Endothelial cell of umbilical vein (primary cell): ENCODE data around the gene TTLL13. TPM values are rescaled to one million over a fixed set of nuclear protein-coding genes. Genes with fewer than 3 reads are reported as not detected.

Source experiments
- BruUV-seq: library from RNA; stranded (reverse); fragments of 400-500 nt; replicated peaks from 2 replicates; lab custom pipeline; 2021; lab: Mats Ljungman, UMichigan
- CTCF ChIA-PET: fragments of 300-600, 350-600 bp; sonication (Branson Sonifier 250); formaldehyde crosslinking; loops from one replicate; lab custom pipeline; 2021; ENCODE audit warnings: antibody characterized with exemption, inconsistent platforms; lab: Charles Lee
- POLR2A ChIA-PET: fragments of 300-600, 350-600 bp; sonication (Branson Sonifier 250); formaldehyde crosslinking; loops from one replicate; lab custom pipeline; 2021; ENCODE audit warnings: antibody characterized with exemption, inconsistent platforms; lab: Charles Lee
- DNase-seq: peaks from one replicate; pipeline ENCODE4 v3.0.0-alpha.2; 2011; ENCODE audit warnings: low read depth, low spot score
- FAIRE-seq: peaks from 2 replicates; lab custom pipeline; 2011; peaks lifted over from hg19 to GRCh38; lab: Jason Lieb, UNC
- H2AFZ ChIP-seq: 2 replicates; pipeline ENCODE4 v1.6.0; 2012; ENCODE audit warnings: low read depth, low read length, control low read depth, inconsistent platforms
- H3K27ac ChIP-seq: 2 replicates; pipeline ENCODE4 v1.5.1; 2011; ENCODE audit warnings: low read depth, mild to moderate bottlenecking, control low read depth, low read length, moderate library complexity; ENCODE audit not compliant: insufficient read depth
- H3K27me3 ChIP-seq, 2 experiments: 2 replicates each; pipeline versions ENCODE4 v1.6.0 to v1.6.1; 2011; ENCODE audit warnings: low read length in 2 of 2, mixed read lengths in 1 of 2; ENCODE audit not compliant: control insufficient read depth in 2 of 2, insufficient read depth in 2 of 2
- H3K36me3 ChIP-seq, 2 experiments: 2 replicates in 1 of 2; 3 replicates in 1 of 2; pipeline ENCODE4 v1.5.1; 2011; ENCODE audit warnings: low read length in 2 of 2, mild to moderate bottlenecking in 1 of 2, moderate library complexity in 1 of 2; ENCODE audit not compliant: control insufficient read depth in 2 of 2, insufficient read depth in 2 of 2; ENCODE audit errors: extremely low read depth in 1 of 2
- H3K4me1 ChIP-seq: 3 replicates; pipeline ENCODE4 v1.5.1; 2011; ENCODE audit warnings: mild to moderate bottlenecking, low read length; ENCODE audit not compliant: control insufficient read depth, insufficient read depth; ENCODE audit errors: extremely low read depth
- H3K4me2 ChIP-seq: 2 replicates; pipeline ENCODE4 v1.6.1; 2011; ENCODE audit warnings: low read length, control low read depth, mixed read lengths; ENCODE audit not compliant: insufficient read depth
- H3K4me3 ChIP-seq, 3 experiments: fragments of 200-600 bp in 1 of 3; sonication (generic), shearing (Covaris generic) in 1 of 3; replicated peaks in 1 of 3; 2 replicates each; pipeline ENCODE4 v1.5.1; 2011 to 2016; ENCODE audit warnings: control low read depth in 3 of 3, low read length in 3 of 3, mild to moderate bottlenecking in 2 of 3, inconsistent platforms in 1 of 3, low read depth in 1 of 3, moderate library complexity in 1 of 3; ENCODE audit not compliant: insufficient read depth in 1 of 3
- H3K79me2 ChIP-seq: 2 replicates; pipeline ENCODE4 v1.6.0; 2012; ENCODE audit warnings: low read length, inconsistent platforms; ENCODE audit not compliant: control insufficient read depth, insufficient read depth
- H3K9ac ChIP-seq: replicated peaks from 2 replicates; pipeline ENCODE3; 2011; ENCODE audit warnings: low read length, control low read depth; ENCODE audit not compliant: insufficient read depth; ENCODE audit errors: extremely low read depth
- H3K9me1 ChIP-seq: replicated peaks from 3 replicates; pipeline ENCODE4 v1.6.0; 2011; ENCODE audit warnings: mild to moderate bottlenecking, low read length; ENCODE audit not compliant: control insufficient read depth, insufficient read depth; ENCODE audit errors: extremely low read depth
- H3K9me3 ChIP-seq: replicated peaks from 2 replicates; pipeline ENCODE4 v1.5.1; 2012; ENCODE audit warnings: low read length, inconsistent platforms; ENCODE audit not compliant: control insufficient read depth, insufficient read depth
- H4K20me1 ChIP-seq: replicated peaks from 2 replicates; pipeline ENCODE3; 2011; ENCODE audit warnings: mild to moderate bottlenecking, low read length; ENCODE audit not compliant: control insufficient read depth, insufficient read depth; ENCODE audit errors: extremely low read depth
- EZH2 ChIP-seq: IDR thresholded peaks from 2 replicates; pipeline ENCODE4 v1.6.1; 2012; ENCODE audit warnings: borderline replicate concordance, low read depth, mild to moderate bottlenecking, moderate library complexity, low read length, inconsistent platforms; ENCODE audit not compliant: severe bottlenecking
- FOS ChIP-seq: IDR thresholded peaks from 2 replicates; pipeline ENCODE4 v1.6.1; 2011; ENCODE audit warnings: mild to moderate bottlenecking, low read length, moderate library complexity, borderline replicate concordance; ENCODE audit not compliant: insufficient read depth
- GATA2 ChIP-seq: IDR thresholded peaks from 2 replicates; pipeline ENCODE4 v1.7.0; 2011; ENCODE audit warnings: low read depth, mild to moderate bottlenecking, moderate library complexity, mixed read lengths, low read length; ENCODE audit not compliant: insufficient read length, insufficient read depth
- JUN ChIP-seq: IDR thresholded peaks from 2 replicates; pipeline ENCODE4 v1.6.1; 2011; ENCODE audit warnings: borderline replicate concordance, low read depth; ENCODE audit not compliant: insufficient read length, insufficient read depth
- POLR2A ChIP-seq: IDR thresholded peaks from 2 replicates; pipeline ENCODE4 v1.6.1; 2012; ENCODE audit warnings: low read depth, mild to moderate bottlenecking, control low read depth, low read length
- POLR2AphosphoS5 ChIP-seq: IDR thresholded peaks from 2 replicates; pipeline ENCODE4 v1.6.1; 2012; ENCODE audit warnings: low read depth, mild to moderate bottlenecking, control low read depth, low read length, moderate library complexity; ENCODE audit not compliant: insufficient read depth
- dilution Hi-C: fragments of 300-500 bp; cut with MboI; formaldehyde crosslinking; loops from one replicate; pipeline ENCODE4 v1.15.0; 2019; ENCODE audit warnings: low sequenced_read_pairs; ENCODE audit not compliant: extremely low pct_ligation_motif_present
- intact Hi-C: fragments of 100-400 bp; cut with micrococcal nuclease; formaldehyde crosslinking; loops from one replicate; pipeline ENCODE4 v1.10.0; 2022
- polyA plus RNA-seq, 4 experiments: library from polyadenylated mRNA; depleted of rRNA in 3 of 4; stranded (reverse) in 3 of 4; unstranded in 1 of 4; fragments of >200 nt; gene quantifications; 2 replicates each; pipeline versions ENCODE4 v1.2.1 to v1.2.3, GENCODE V29; 2011 to 2012; ENCODE audit warnings: missing spikeins in 1 of 4
- total RNA-seq: library from RNA; stranded (reverse); gene quantifications from 2 replicates; pipeline ENCODE4 v1.2.3, GENCODE V29; 2021
- TF ChIP-seq, protein P1 (sequence below), 2 donors: IDR thresholded peaks; 1 replicate in 1 of 2; 2 replicates in 1 of 2; pipeline ENCODE4 v1.5.1; 2011; ENCODE audit warnings: low read length in 2 of 2, mild to moderate bottlenecking in 2 of 2, moderate library complexity in 2 of 2, control low read depth in 1 of 2, inconsistent platforms in 1 of 2, low read depth in 1 of 2; ENCODE audit not compliant: insufficient read depth in 1 of 2; ENCODE audit errors: extremely low read depth in 1 of 2

The TTLL13 gene
- total and polyA plus RNA-seq, 2 donors (not counting 3 experiments of a cell fraction or from before 2014, with no cell fraction given): 0.04 TPM; not detected in 1

DNA sequence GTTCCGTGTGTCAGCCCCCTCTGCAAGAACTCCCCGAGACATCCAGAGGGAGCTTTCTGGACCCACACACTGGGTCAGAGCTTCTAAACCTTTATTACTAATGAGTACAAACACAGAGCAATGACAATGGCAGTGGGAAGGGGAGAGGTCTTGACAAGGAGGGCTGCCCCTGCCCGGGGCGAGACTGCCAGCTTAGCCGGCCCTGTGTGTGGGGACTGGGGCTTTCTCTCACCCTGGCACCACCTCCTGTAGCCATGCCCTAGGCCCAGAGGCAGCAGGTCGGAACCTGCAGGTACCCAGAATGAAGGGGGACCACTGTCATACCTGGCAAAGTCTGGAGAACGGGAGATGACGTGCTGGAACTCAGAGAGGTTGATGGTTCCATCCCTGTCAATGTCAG, 18.7 kb upstream of the TTLL13 start:
- Histone ChIP-seq H3K9ac (no peak overlapping the region), H3K4me3 (no peak overlapping the region), H3K9me3 (no peaks in the 10 kb centered on the region), H3K79me2 (peaks cover 11% of the 10 kb centered on the region), H3K27ac (no peak overlapping the region), H2AFZ (no peak overlapping the region), H3K27me3 (no peaks in the 10 kb centered on the region), H3K4me2 (no peak overlapping the region), H3K9me1 (no peaks in the 10 kb centered on the region), H4K20me1 (no peaks in the 10 kb centered on the region), H3K4me1 (peaks cover 18% of the 10 kb centered on the region), H3K36me3 (peaks cover 3 to 17% of the 10 kb centered on the region in 2 experiments)
- FAIRE-seq: no peak
- no peak for DNase-seq
- CTCF ChIA-PET: interaction anchor here (1.0 to 5.2 kb wide), 4 partner anchors 9 to 74 kb away, joined by 3 to 47 read pairs (median 4); no protein-coding TSS in a partner anchor
- dilution Hi-C loops (no loop called here), intact Hi-C loops (loop anchor here (5.0 kb wide), 1 partner anchor 128 kb away; the partner anchor contains the start of gene IDH2)
- no peak for TF ChIP-seq POLR2A
- no peak for TF ChIP-seq JUN
- TF ChIP-seq GATA2: no peak
- TF ChIP-seq EZH2: no peak
- no peak for TF ChIP-seq POLR2AphosphoS5
- TF ChIP-seq, protein P1, sequence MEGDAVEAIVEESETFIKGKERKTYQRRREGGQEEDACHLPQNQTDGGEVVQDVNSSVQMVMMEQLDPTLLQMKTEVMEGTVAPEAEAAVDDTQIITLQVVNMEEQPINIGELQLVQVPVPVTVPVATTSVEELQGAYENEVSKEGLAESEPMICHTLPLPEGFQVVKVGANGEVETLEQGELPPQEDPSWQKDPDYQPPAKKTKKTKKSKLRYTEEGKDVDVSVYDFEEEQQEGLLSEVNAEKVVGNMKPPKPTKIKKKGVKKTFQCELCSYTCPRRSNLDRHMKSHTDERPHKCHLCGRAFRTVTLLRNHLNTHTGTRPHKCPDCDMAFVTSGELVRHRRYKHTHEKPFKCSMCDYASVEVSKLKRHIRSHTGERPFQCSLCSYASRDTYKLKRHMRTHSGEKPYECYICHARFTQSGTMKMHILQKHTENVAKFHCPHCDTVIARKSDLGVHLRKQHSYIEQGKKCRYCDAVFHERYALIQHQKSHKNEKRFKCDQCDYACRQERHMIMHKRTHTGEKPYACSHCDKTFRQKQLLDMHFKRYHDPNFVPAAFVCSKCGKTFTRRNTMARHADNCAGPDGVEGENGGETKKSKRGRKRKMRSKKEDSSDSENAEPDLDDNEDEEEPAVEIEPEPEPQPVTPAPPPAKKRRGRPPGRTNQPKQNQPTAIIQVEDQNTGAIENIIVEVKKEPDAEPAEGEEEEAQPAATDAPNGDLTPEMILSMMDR (IDR thresholded peaks at IDR 0.05; ENCODE audit: extremely low read depth in 1 of 2, insufficient read depth in 1 of 2, low read depth in 1 of 2, low read length in 2 of 2): no peak
- TF ChIP-seq FOS: no peak
- POLR2A ChIA-PET: no interaction called here
- no TSS peak for BruUV-seq
